Esophagus mucosa (tissue), 1 donor: ENCODE measurements around the gene GJC3. TPM values are rescaled to one million over a fixed set of nuclear protein-coding genes. Genes with fewer than 3 reads are reported as not detected.

Experiments
- total RNA-seq: library from RNA; stranded (reverse); gene quantifications from one replicate; pipeline ENCODE4 v1.2.4, GENCODE V29; 2023
- donor health status: DM: yes; HTN: yes; CAD: no.

The GJC3 gene
- total RNA-seq, 1 donor from 2014 or later: 0.20 TPM

Other genes starting within 250 kb of the GJC3 start
- 26.4 TPM for gene CYP3A5, start 249.6 kb downstream of the GJC3 start, total RNA-seq
- gene CYP3A7, start 194.4 kb downstream of the GJC3 start, total RNA-seq: not detected
- gene CYP3A4, start 145.4 kb downstream of the GJC3 start, total RNA-seq: 0.24 TPM
- gene CYP3A43, start 101.6 kb downstream of the GJC3 start, total RNA-seq: not detected
- 0.28 TPM for gene OR2AE1, start 52.6 kb downstream of the GJC3 start, total RNA-seq
- 13.9 TPM for gene TRIM4, start 10.1 kb downstream of the GJC3 start, total RNA-seq
- 10.8 TPM for gene AZGP1, start 46.4 kb upstream of the GJC3 start, total RNA-seq
- 62.4 TPM for gene ZKSCAN1, start 86.0 kb upstream of the GJC3 start, total RNA-seq
- 3.7 TPM for gene ZSCAN21, start 120.2 kb upstream of the GJC3 start, total RNA-seq
- gene ZNF3, start 152.1 kb upstream of the GJC3 start, total RNA-seq: 12.4 TPM
- 95.0 TPM for gene COPS6, start 159.3 kb upstream of the GJC3 start, total RNA-seq
- 53.0 TPM for gene MCM7, start 171.8 kb upstream of the GJC3 start, total RNA-seq
- gene AP4M1, start 172.0 kb upstream of the GJC3 start, total RNA-seq: 15.1 TPM
- gene TAF6, start 189.7 kb upstream of the GJC3 start, total RNA-seq: 23.3 TPM
- 3.4 TPM for gene CNPY4, start 190.0 kb upstream of the GJC3 start, total RNA-seq
- gene MBLAC1, start 197.3 kb upstream of the GJC3 start, total RNA-seq: 1.7 TPM
- gene LAMTOR4, start 219.3 kb upstream of the GJC3 start, total RNA-seq: 71.1 TPM
- 16.3 TPM for gene TRAPPC14, start 229.1 kb upstream of the GJC3 start, total RNA-seq
- 5.6 TPM for gene GAL3ST4, start 239.0 kb upstream of the GJC3 start, total RNA-seq
- 0.20 TPM for gene GPC2, start 247.8 kb upstream of the GJC3 start, total RNA-seq
- gene STAG3, start 248.3 kb upstream of the GJC3 start, total RNA-seq: 0.48 TPM